ENCODE measurements around the gene EPHB2.

DNA sequence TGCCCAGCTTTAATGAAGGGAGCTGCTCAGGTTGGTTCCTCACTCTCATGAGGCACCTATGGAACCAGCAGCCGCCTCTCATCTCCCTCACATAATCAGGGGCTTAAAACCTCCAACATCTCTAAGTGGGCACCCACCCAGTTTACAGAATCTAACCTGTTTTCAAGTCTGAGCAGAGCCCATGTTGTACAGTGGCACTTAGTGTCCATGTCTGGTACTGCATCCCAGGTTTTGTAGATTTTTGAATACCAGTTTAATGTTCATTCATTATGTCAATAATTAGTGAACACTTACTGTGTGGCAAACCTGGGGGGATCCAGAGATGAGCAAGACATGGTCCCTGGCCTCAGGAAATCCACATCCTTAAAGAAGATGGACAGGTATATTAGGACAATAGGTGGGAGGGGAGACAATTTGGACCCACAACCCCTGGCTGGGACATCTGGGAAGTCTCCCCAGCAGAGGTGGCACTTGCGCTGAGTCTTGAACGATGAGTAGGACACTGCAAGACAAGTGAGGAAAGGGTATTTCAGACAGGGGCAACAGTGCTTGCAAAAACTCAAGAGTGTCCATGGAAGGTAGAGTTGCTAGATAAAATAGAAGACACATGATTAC lies 178.7 kb downstream of the EPHB2 start:
- TF ChIP-seq SIN3A (IDR thresholded peaks at IDR 0.05; ENCODE audit: borderline replicate concordance, insufficient read depth, low read length) (no peak), POLR2AphosphoS5 (IDR thresholded peaks at IDR 0.05; ENCODE audit: low read depth, low read length) (no peak), TAF1 (IDR thresholded peaks at IDR 0.05; ENCODE audit: borderline replicate concordance, insufficient read depth, low read length) (no peak), FOXP2 (optimal IDR thresholded peaks at IDR 0.05; ENCODE audit: borderline replicate concordance, extremely low read depth, extremely low read length, insufficient read depth) (no peak)
- TF ChIP-seq, protein P1, sequence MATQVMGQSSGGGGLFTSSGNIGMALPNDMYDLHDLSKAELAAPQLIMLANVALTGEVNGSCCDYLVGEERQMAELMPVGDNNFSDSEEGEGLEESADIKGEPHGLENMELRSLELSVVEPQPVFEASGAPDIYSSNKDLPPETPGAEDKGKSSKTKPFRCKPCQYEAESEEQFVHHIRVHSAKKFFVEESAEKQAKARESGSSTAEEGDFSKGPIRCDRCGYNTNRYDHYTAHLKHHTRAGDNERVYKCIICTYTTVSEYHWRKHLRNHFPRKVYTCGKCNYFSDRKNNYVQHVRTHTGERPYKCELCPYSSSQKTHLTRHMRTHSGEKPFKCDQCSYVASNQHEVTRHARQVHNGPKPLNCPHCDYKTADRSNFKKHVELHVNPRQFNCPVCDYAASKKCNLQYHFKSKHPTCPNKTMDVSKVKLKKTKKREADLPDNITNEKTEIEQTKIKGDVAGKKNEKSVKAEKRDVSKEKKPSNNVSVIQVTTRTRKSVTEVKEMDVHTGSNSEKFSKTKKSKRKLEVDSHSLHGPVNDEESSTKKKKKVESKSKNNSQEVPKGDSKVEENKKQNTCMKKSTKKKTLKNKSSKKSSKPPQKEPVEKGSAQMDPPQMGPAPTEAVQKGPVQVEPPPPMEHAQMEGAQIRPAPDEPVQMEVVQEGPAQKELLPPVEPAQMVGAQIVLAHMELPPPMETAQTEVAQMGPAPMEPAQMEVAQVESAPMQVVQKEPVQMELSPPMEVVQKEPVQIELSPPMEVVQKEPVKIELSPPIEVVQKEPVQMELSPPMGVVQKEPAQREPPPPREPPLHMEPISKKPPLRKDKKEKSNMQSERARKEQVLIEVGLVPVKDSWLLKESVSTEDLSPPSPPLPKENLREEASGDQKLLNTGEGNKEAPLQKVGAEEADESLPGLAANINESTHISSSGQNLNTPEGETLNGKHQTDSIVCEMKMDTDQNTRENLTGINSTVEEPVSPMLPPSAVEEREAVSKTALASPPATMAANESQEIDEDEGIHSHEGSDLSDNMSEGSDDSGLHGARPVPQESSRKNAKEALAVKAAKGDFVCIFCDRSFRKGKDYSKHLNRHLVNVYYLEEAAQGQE (IDR thresholded peaks at IDR 0.05; ENCODE audit: insufficient read depth in 1 of 2, low read depth in 2 of 2, low read length in 2 of 2) = no peak

Data from PFSK-1 (cell line).